HCT116 (cell line): ENCODE data around the gene HSPG2. TPM values are rescaled to one million over a fixed set of nuclear protein-coding genes. Genes with fewer than 3 reads are reported as not detected.

Experiments used
- ATAC-seq: fragments of 200-7000 bp; cut with Tn5 transposase; 2 replicates; pipeline ENCODE4 v1.9.1; 2020; ENCODE audit warnings: mild to moderate bottlenecking, moderate library complexity
- BruUV-seq: library from RNA; stranded (reverse); fragments of 400-500 nt; replicated peaks from 2 replicates; lab custom pipeline; 2021; lab: Mats Ljungman, UMichigan
- CTCF ChIA-PET: fragments of 300-600 bp; sonication (Branson Sonifier 250); formaldehyde crosslinking; loops from one replicate; lab custom pipeline; 2021; ENCODE audit warnings: antibody characterized with exemption; lab: Charles Lee
- POLR2A ChIA-PET: fragments of 300-600, 350-600 bp; sonication (Branson Sonifier 250); formaldehyde crosslinking; loops from one replicate; lab custom pipeline; 2021; ENCODE audit warnings: antibody characterized with exemption; lab: Charles Lee
- RAD21 ChIA-PET, 2 experiments: fragments of 300-600 bp; sonication (Branson Sonifier 250); formaldehyde crosslinking; loops; one replicate each; lab custom pipeline; 2023; ENCODE audit warnings: low total read pairs in 2 of 2; ENCODE audit not compliant: uncharacterized antibody in 2 of 2, unreplicated experiment in 2 of 2, low non-redundant PET in 1 of 2; lab: Charles Lee
- DNase-seq: peaks from one replicate; pipeline ENCODE4 v3.0.0-alpha.2; 2010; ENCODE audit warnings: low read depth, low spot score
- H2AFZ ChIP-seq: fragments of 200-600 bp; shearing (Covaris generic), sonication (generic); 2 replicates; pipeline ENCODE4 v1.6.1; 2017; ENCODE audit warnings: low read depth, mixed run types, mixed read lengths, antibody characterized with exemption, low read length; ENCODE audit not compliant: poor library complexity, severe bottlenecking
- H3K27ac ChIP-seq: 2 replicates; pipeline ENCODE4 v1.5.1; 2012; ENCODE audit warnings: low read depth, low read length
- H3K27me3 ChIP-seq: fragments of 200-600 bp; sonication (generic); 2 replicates; pipeline ENCODE4 v1.6.1; 2016; ENCODE audit warnings: mixed run types, low read length, mixed read lengths; ENCODE audit not compliant: insufficient read depth
- H3K36me3 ChIP-seq, 2 experiments: fragments of 200-500 bp in 1 of 2; fragments of 200-600 bp in 1 of 2; sonication (Bioruptor generic) in 1 of 2; sonication (generic) in 1 of 2; 2 replicates each; pipeline versions ENCODE4 v1.5.1 to v1.6.1; 2014 to 2016; ENCODE audit warnings: low read length in 2 of 2, inconsistent platforms in 1 of 2, mixed read lengths in 1 of 2, mixed run types in 1 of 2; ENCODE audit not compliant: insufficient read depth in 2 of 2, control insufficient read depth in 1 of 2
- H3K4me1 ChIP-seq, 2 experiments: fragments of 200-600 bp in 1 of 2; sonication (generic) in 1 of 2; 2 replicates each; pipeline versions ENCODE4 v1.5.1 to v1.6.1; 2012 to 2017; ENCODE audit warnings: low read length in 2 of 2, inconsistent platforms in 1 of 2, mild to moderate bottlenecking in 1 of 2, mixed read lengths in 1 of 2, mixed run types in 1 of 2, moderate library complexity in 1 of 2; ENCODE audit not compliant: insufficient read depth in 2 of 2, control insufficient read depth in 1 of 2
- H3K4me2 ChIP-seq: fragments of 200-600 bp; sonication (generic); 2 replicates; pipeline ENCODE4 v1.6.1; 2017; ENCODE audit warnings: mixed run types, low read length, mixed read lengths
- H3K4me3 ChIP-seq, 2 experiments: fragments of 200-600 bp in 1 of 2; sonication (generic) in 1 of 2; replicated peaks in 1 of 2; 2 replicates each; pipeline ENCODE4 v1.5.1; 2011 to 2016; ENCODE audit warnings: low read length in 2 of 2, control low read depth in 1 of 2, low read depth in 1 of 2, mild to moderate bottlenecking in 1 of 2, mixed read lengths in 1 of 2, mixed run types in 1 of 2
- H3K79me2 ChIP-seq: fragments of 200-600 bp; sonication (generic); 2 replicates; pipeline ENCODE4 v1.6.1; 2017; ENCODE audit warnings: mild to moderate bottlenecking, mixed run types, low read length, moderate library complexity, mixed read lengths; ENCODE audit not compliant: insufficient read depth
- H3K9ac ChIP-seq: fragments of 200-600 bp; sonication (generic); 2 replicates; pipeline ENCODE4 v1.6.1; 2016; ENCODE audit warnings: low read length, mixed read lengths
- H3K9me2 ChIP-seq: fragments of 200-600 bp; sonication (generic), shearing (Covaris generic); 2 replicates; pipeline ENCODE4 v1.6.1; 2017; ENCODE audit warnings: mixed run types, mild to moderate bottlenecking, moderate library complexity; ENCODE audit not compliant: insufficient read depth
- H3K9me3 ChIP-seq, 2 experiments: fragments of 200-500 bp in 1 of 2; fragments of 200-600 bp in 1 of 2; sonication (Bioruptor generic) in 1 of 2; sonication (generic) in 1 of 2; 2 replicates each; pipeline ENCODE4 v1.6.1; 2014 to 2017; ENCODE audit warnings: low read length in 2 of 2, mixed read lengths in 2 of 2, inconsistent platforms in 1 of 2, low read depth in 1 of 2, mild to moderate bottlenecking in 1 of 2, mixed run types in 1 of 2, moderate library complexity in 1 of 2; ENCODE audit not compliant: control insufficient read depth in 1 of 2, insufficient read depth in 1 of 2
- H4K20me1 ChIP-seq: fragments of 200-600 bp; sonication (generic), shearing (Covaris generic); 2 replicates; pipeline ENCODE4 v1.6.1; 2017; ENCODE audit warnings: mixed run types, mild to moderate bottlenecking, moderate library complexity; ENCODE audit not compliant: insufficient read depth
- ATF3 ChIP-seq: IDR thresholded peaks from 2 replicates; pipeline ENCODE4 v1.6.1; 2012
- CTCF ChIP-seq, 3 experiments: fragments of 200-600 bp in 1 of 3; sonication (generic) in 1 of 3; IDR thresholded peaks in 2 of 3; conservative IDR thresholded peaks in 1 of 3; 2 replicates each; pipeline ENCODE4 v1.5.1; 2012 to 2017; ENCODE audit warnings: low read depth in 2 of 3, low read length in 2 of 3, antibody characterized with exemption in 1 of 3, borderline replicate concordance in 1 of 3, control low read depth in 1 of 3, mild to moderate bottlenecking in 1 of 3, mixed read lengths in 1 of 3, mixed run types in 1 of 3, moderate library complexity in 1 of 3; ENCODE audit not compliant: insufficient read depth in 1 of 3
- ELF1 ChIP-seq: IDR thresholded peaks from 2 replicates; pipeline ENCODE4 v1.6.1; 2012; ENCODE audit warnings: low read depth, borderline replicate concordance
- EZH2 ChIP-seq: fragments of 200-600 bp; sonication (generic); IDR thresholded peaks from 2 replicates; pipeline ENCODE4 v1.6.1; 2017; ENCODE audit warnings: antibody characterized with exemption, mixed run types
- JUND ChIP-seq: IDR thresholded peaks from 2 replicates; pipeline ENCODE4 v1.6.1; 2012
- MAX ChIP-seq: IDR thresholded peaks from 2 replicates; pipeline ENCODE4 v1.6.1; 2012
- POLR2AphosphoS5 ChIP-seq: IDR thresholded peaks from 2 replicates; pipeline ENCODE4 v1.6.1; 2011; ENCODE audit warnings: mild to moderate bottlenecking, low read depth, low read length, moderate library complexity
- YY1 ChIP-seq: IDR thresholded peaks from 2 replicates; pipeline ENCODE4 v1.6.1; 2011; ENCODE audit warnings: low read length, low read depth, moderate library complexity, mild to moderate bottlenecking; ENCODE audit not compliant: insufficient replicate concordance; ENCODE audit errors: extremely low read depth
- intact Hi-C: fragments of 100-400 bp; cut with micrococcal nuclease; formaldehyde crosslinking; loops from 2 replicates; pipeline ENCODE4 v1.10.0; 2022
- total RNA-seq: library from RNA; stranded (reverse); gene quantifications from one replicate; pipeline ENCODE4 v1.2.1, GENCODE V29; 2021; ENCODE audit not compliant: unreplicated experiment

Gene HSPG2
- total RNA-seq, 1 experiment from 2014 or later = 55.7 TPM

DNA sequence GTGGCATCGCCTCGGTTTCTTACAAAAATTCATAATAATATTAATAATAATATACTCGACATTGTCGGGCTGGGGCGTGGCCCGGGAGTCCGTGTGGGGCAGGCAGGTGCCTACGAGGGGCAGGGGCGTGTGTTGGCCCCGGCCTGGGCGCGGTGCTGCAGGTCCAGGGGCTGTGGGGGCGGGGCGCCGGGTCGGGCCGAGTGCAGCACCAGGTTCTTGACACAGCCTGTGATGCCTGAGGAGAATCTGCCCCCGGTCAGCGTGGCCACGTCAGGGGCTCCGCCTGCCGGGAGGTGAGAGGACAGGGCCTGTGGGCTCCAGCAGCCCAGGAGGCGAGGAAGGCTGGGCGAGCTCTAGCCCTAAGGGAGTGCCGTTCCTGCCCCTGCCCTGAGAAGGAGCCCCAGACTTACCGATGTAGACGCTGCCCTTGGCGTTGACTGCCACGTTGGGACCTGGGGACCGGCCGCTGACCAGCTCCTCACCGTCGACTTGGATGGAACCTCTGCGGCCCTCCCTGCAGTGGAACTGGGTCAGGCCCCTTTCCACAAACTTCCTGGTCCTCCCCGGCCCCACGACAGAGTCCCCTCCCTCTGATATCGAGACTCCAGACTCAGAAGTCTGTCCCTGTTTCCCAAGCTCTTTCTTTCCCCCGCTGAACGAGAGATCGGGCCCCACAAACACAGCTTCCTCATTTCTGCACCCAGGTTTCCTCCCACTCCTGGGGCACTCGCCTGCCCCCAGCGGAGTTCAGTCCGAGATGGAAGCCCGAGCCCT, 113.7 kb downstream of the HSPG2 start:
- POLR2A ChIA-PET = no interaction called here
- BruUV-seq = no TSS peak
- no peak overlapping the region for H3K9ac ChIP-seq

DNA sequence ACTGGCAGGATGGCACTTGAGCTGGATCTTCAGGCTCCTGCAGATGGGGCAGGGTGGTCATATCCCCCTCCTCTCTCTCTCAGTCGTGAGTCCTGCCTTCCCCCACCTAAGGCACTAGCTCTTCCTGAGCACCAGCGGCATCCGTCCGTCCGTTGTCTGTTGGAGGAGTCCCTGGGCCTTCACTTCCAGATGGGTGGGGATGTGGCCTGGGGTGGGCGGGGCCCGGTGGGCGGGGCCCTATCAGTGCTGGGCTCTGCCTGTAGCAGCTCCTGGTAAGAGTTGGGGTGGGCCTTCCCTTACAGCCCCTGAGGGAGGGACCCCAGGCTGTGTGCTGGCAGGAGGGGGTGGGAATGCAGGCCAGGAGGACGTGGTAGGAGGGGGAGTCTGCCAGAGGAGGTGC, 114.8 kb downstream of the HSPG2 start:
- H3K79me2 ChIP-seq = no peaks in the 10 kb centered on the region
- TF ChIP-seq ATF3 = no peak
- TF ChIP-seq CTCF (IDR thresholded peaks at IDR 0.05 in 2 of 3, conservative IDR thresholded peaks at IDR 0.05 in 1 of 3; ENCODE audit: borderline replicate concordance in 1 of 3, insufficient read depth in 1 of 3, low read depth in 2 of 3, low read length in 2 of 3) = no peak
- TF ChIP-seq JUND = no peak
- no peak for TF ChIP-seq POLR2AphosphoS5
- ATAC-seq (peak; percentile 61), DNase-seq (no peak)
- H3K9me2 ChIP-seq = no peaks in the 10 kb centered on the region
- ChIA-PET RAD21 (no interaction called here), CTCF (no interaction called here), POLR2A (interaction anchor here (0.7 kb wide), 1 partner anchor 67 kb away, joined by 5 read pairs; no protein-coding TSS in a partner anchor)
- peaks cover 5 to 11% of the 10 kb centered on the region in 2 experiments; a peak in 3 of 4 replicates for H3K4me1 ChIP-seq
- no peaks in the 10 kb centered on the region for H4K20me1 ChIP-seq
- no peak overlapping the region for H3K9ac ChIP-seq
- no peak overlapping the region for H3K27ac ChIP-seq
- no peaks in the 10 kb centered on the region; a peak in 1 of 4 replicates for H3K36me3 ChIP-seq
- no peaks in the 10 kb centered on the region for H3K27me3 ChIP-seq
- no peaks in the 10 kb centered on the region for H3K9me3 ChIP-seq
- H2AFZ ChIP-seq = no peak overlapping the region
- intact Hi-C loops = no loop called here
- H3K4me3 ChIP-seq = no peak overlapping the region
- H3K4me2 ChIP-seq = no peak overlapping the region
- BruUV-seq = no TSS peak

More for the DNA sequence above, 113.7 kb downstream of the HSPG2 start:
- no peak overlapping the region for H3K4me2 ChIP-seq
- no peaks in the 10 kb centered on the region; a peak in 1 of 4 replicates for H3K36me3 ChIP-seq
- no peak overlapping the region for H3K4me3 ChIP-seq
- RAD21 ChIA-PET = no interaction called here
- no peak overlapping the region for H2AFZ ChIP-seq
- H3K27me3 ChIP-seq = no peaks in the 10 kb centered on the region
- H3K27ac ChIP-seq = no peak overlapping the region
- CTCF ChIA-PET = no interaction called here
- peaks cover 4 to 6% of the 10 kb centered on the region in 2 experiments; a peak in 3 of 4 replicates for H3K4me1 ChIP-seq
- H3K79me2 ChIP-seq = no peaks in the 10 kb centered on the region
- H3K9me2 ChIP-seq = no peaks in the 10 kb centered on the region
- ATAC-seq (no peak), DNase-seq (no peak)
- intact Hi-C loops = no loop called here
- H3K9me3 ChIP-seq = no peaks in the 10 kb centered on the region
- no peaks in the 10 kb centered on the region for H4K20me1 ChIP-seq
- TF ChIP-seq YY1 (no peak), MAX (no peak), EZH2 (no peak), ELF1 (no peak)
- TF ChIP-seq, all 23 proteins: peak for 0
